K562 (cell line): ENCODE measurements around the gene EXOC4. TPM values are rescaled to one million over a fixed set of nuclear protein-coding genes. Genes with fewer than 3 reads are reported as not detected.

Source experiments
- ATF3 ChIP-seq, 2 experiments: fragments of 450-650 bp in 1 of 2; sonication (generic) in 1 of 2; formaldehyde crosslinking in 1 of 2; IDR thresholded peaks in 1 of 2; conservative IDR thresholded peaks in 1 of 2; 2 replicates each; pipeline versions ENCODE4 v1.6.1 to v1.8.1; 2016 to 2023; ENCODE audit warnings: mild to moderate bottlenecking in 2 of 2, moderate library complexity in 2 of 2, inconsistent platforms in 1 of 2, missing genetic modification reagents in 1 of 2
- CHD1 ChIP-seq: fragments of 200-600 bp; sonication (generic); IDR thresholded peaks from one replicate; pipeline ENCODE4 v1.6.1; 2012; ENCODE audit warnings: mild to moderate bottlenecking, moderate library complexity, low read length, inconsistent platforms
- EP300 ChIP-seq: IDR thresholded peaks from 2 replicates; pipeline ENCODE4 v1.6.1; 2012; ENCODE audit warnings: low read length, improper control_type of control experiment
- HMBOX1 ChIP-seq: sonication (generic); IDR thresholded peaks from 2 replicates; pipeline ENCODE4 v1.6.1; 2016
- KDM1A ChIP-seq, 2 experiments: fragments of 450-650 bp; IDR thresholded peaks; 2 replicates each; pipeline ENCODE4 v1.6.1; 2016; ENCODE audit warnings: mild to moderate bottlenecking in 2 of 2
- MTA2 ChIP-seq: fragments of 450-650 bp; IDR thresholded peaks from 2 replicates; pipeline ENCODE4 v1.6.1; 2016; ENCODE audit warnings: low read depth
- MXI1 ChIP-seq: IDR thresholded peaks from 2 replicates; pipeline ENCODE4 v1.6.1; 2011; ENCODE audit warnings: low read depth, mild to moderate bottlenecking, improper control_type of control experiment, low read length
- NR2C2 ChIP-seq, 2 experiments: fragments of 200-800 bp in 1 of 2; sonication (Bioruptor generic) in 1 of 2; sonication (generic) in 1 of 2; formaldehyde crosslinking in 1 of 2; IDR thresholded peaks; 2 replicates each; pipeline versions ENCODE4 v1.6.1 to v1.8.0; 2016 to 2022; ENCODE audit warnings: mild to moderate bottlenecking in 1 of 2, missing compliant biosample characterization in 1 of 2, missing genetic modification characterization in 1 of 2, missing genetic modification reagents in 1 of 2
- PML ChIP-seq: IDR thresholded peaks from 2 replicates; pipeline ENCODE4 v1.6.1; 2012; ENCODE audit warnings: low read length, inconsistent platforms
- TRIM24 ChIP-seq, 2 experiments: fragments of 450-650 bp; IDR thresholded peaks; 2 replicates each; pipeline ENCODE4 v1.6.1; 2016
- ZNF174 ChIP-seq: fragments of 250-450 bp; sonication (Bioruptor Pico); IDR thresholded peaks from 2 replicates; pipeline ENCODE4 v1.4.0; 2020; ENCODE audit warnings: mild to moderate bottlenecking
- ZNF668 ChIP-seq: fragments of 250-450 bp; sonication (Bioruptor Pico); IDR thresholded peaks from 2 replicates; pipeline ENCODE4 v1.8.0; 2022; ENCODE audit warnings: mild to moderate bottlenecking, inconsistent platforms
- polyA plus RNA-seq, 8 experiments: library from polyadenylated mRNA; depleted of rRNA in 4 of 8; stranded (reverse) in 5 of 8; unstranded in 3 of 8; fragments of >200 nt; fragmentation: Nextera tagmentation in 2 of 8; fragmentation: Illumina TruSeq in 1 of 8; extraction: Ambion mirVana in 2 of 8; extraction: Trizol in 1 of 8; gene quantifications; 2 replicates each; pipeline versions ENCODE4 v1.2.1 to v1.2.3, GENCODE V29; 2011 to 2014; ENCODE audit warnings: inconsistent platforms in 1 of 8, missing spikeins in 1 of 8
- total RNA-seq, 7 experiments: library from RNA; depleted of rRNA in 6 of 7; stranded (reverse); fragments of >200 nt in 6 of 7; fragmentation: Illumina TruSeq in 2 of 7; extraction: Trizol in 2 of 7; gene quantifications; 2 replicates each; pipeline versions ENCODE4 v1.2.1 to v1.2.3, GENCODE V29; 2011 to 2021; ENCODE audit warnings: low replicate concordance in 1 of 7

Gene EXOC4
- total and polyA plus RNA-seq, 9 of the 15 experiments (the other 6 are each of a cell fraction or from before 2014, with no cell fraction given), result 18.5 to 73.1 (median 46.6) TPM

DNA sequence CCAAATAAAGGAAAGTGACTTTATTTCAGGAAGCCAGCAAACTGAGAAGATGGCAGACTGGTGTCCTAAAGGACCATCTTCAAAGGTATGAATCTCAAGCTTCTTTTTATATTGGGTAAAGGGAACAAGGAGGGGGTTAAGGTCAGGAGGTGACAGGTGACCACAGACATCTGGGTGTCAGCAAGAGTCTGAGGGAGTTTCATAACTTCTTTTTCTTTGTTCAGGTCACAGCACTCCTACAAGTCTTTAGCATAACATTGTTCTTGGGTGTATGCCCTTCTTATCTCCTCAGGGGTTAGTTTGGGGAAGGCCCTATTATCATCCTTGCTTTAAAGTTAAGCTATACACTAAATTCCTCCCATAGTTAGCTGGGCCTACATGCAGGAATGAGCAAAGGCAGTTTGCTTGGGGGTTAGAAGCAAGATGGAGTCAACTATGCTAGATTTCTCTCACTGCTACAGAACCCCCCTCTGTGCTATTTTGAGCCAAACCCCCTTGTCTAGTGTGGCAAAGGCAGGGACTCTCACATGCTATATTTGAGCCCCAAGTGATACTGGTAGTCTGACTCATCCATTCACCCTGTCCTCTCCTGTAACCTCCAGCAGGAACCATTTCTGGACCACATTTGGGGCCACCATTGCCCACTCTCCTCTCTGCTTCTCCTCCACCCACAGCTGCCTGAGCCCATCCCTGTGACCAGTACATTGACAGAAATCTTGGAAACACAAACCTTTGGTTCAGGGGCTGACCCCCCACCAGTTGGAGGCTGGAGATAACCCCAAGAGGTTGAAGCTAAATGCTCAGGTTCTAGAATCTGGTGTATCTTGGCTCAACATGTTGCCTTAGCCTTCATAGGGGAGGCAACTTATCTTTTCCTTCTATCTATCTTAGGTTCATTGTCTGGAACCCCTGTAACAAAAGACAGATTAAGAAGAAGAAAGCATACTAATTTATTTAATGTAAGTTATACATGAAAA is 818.8 kb downstream of the EXOC4 start (continued):
- TF ChIP-seq TRIM24 (IDR thresholded peaks at IDR 0.05) (peak; percentile 20 to 22; a peak in 1 of 4 replicates), HMBOX1 (no peak; the same call in 1 of the 2 replicates), KDM1A (IDR thresholded peaks at IDR 0.05) (peak; percentile 95 to 96), PML (peak; percentile 58), NR2C2 (CRISPR knock-in tag; IDR thresholded peaks at IDR 0.05) (no peak), NR2C2 (tag; IDR thresholded peaks at IDR 0.05) (peak; percentile 10; the same call in 1 of the 2 replicates), MXI1 (no peak), MTA2 (peak; percentile 58), EP300 (peak; percentile 63; the same call in 1 of the 2 replicates), ATF3 (IDR thresholded peaks at IDR 0.05) (peak; percentile 20; the same call in 1 of the 2 replicates), ATF3 (CRISPR knock-in tag; conservative IDR thresholded peaks at IDR 0.05) (no peak), ZNF668 (CRISPR knock-in tag) (no peak), CHD1 (no peak), ZNF174 (no peak)
